Activated T-helper 1 cell treated with anti-CD3 and anti-CD28 coated beads, Interleukin-12 subunit alpha, Interleukin-12 subunit beta, Interleukin-2, Interleukin-4 antibody, amounts not matched to agents 30 ng/mL and 10 ng/mL and 1 ng/mL, durations not matched to agents 14 hours and 24 hours and 36 hours (primary cell): ENCODE measurements around the gene LRFN4. TPM values are rescaled to one million over a fixed set of nuclear protein-coding genes. Genes with fewer than 3 reads are reported as not detected.

Experiments used
- DNase-seq: peaks from one replicate; pipeline ENCODE4 v3.0.0; 2021; ENCODE audit warnings: low spot score
- H3K27ac Mint-ChIP-seq: one replicate; pipeline ENCODE4 v1.8.0; 2021; ENCODE audit warnings: mild to moderate bottlenecking, mixed read lengths
- H3K27me3 Mint-ChIP-seq: one replicate; pipeline ENCODE4 v1.8.0; 2022; ENCODE audit warnings: mild to moderate bottlenecking, moderate library complexity, mixed read lengths; ENCODE audit not compliant: insufficient read depth
- H3K36me3 Mint-ChIP-seq: one replicate; pipeline ENCODE4 v1.8.0; 2021; ENCODE audit warnings: low read depth, mixed read lengths
- H3K4me1 Mint-ChIP-seq: one replicate; pipeline ENCODE4 v1.8.0; 2021; ENCODE audit warnings: low read depth, mixed read lengths
- H3K4me3 Mint-ChIP-seq: one replicate; pipeline ENCODE4 v1.8.0; 2021; ENCODE audit warnings: mild to moderate bottlenecking, moderate library complexity, mixed read lengths
- H3K9me3 Mint-ChIP-seq: one replicate; pipeline ENCODE4 v1.8.0; 2021; ENCODE audit warnings: mixed read lengths
- intact Hi-C: fragments of 100-400 bp; cut with micrococcal nuclease; formaldehyde crosslinking; loops from one replicate; pipeline ENCODE4 v1.15.1; 2024
- total RNA-seq: library from RNA; stranded (reverse); gene quantifications from 2 replicates; pipeline ENCODE4 v1.2.3, GENCODE V29; 2022

LRFN4 gene
- total RNA-seq, 1 donor from 2014 or later: 49.6 TPM

DNA sequence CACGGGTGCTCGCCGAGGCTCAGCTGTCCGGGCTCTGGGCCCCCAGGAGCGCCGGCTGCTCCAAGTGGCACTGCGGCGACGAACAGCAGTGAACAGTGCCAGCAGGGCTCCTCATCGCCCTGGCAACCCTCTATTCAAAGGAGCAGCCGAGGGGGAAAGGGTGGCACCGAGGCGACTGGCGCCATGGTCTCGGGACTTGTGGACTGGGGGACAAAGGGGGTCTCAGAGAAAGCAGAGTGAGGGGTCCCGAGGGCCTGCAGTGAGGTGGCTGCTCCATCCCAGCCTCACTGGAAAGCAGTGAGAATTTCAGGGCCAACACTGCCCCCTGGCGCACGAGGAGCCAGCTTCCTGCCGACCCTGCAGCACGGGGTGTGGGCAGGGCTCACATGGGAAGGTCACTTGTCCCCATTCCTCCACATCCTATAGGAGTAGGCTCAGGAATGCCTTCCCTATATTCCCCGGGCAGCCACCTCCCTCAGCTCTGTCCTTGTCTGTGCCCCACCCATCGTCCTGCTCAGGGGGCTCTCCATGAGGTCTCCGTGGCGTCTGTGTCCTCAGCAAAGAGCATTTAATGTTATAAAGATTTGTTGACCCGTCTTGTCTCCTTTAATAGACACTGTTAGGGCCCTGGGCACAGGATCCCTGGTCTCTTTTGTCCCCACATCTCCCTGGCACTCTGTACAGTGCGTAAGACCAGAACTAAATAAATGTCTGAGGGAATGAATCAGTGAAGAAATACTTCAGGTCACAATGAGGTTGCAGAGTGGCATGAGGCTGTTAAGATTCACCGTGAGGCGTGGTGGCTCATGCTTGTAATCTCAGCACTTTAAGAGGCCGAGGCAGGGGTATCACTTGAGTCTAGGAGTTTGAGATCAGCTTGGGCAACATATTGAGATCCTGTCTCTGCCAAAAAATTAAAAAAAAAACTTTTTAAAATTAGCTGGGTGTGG lies 26.4 kb downstream of the LRFN4 start:
- peak; percentile 38 for DNase-seq
- Mint-ChIP-seq H3K4me3 (no peak overlapping the region), H3K9me3 (no peaks in the 10 kb centered on the region), H3K27ac (no peak overlapping the region), H3K4me1 (peaks cover 15% of the 10 kb centered on the region), H3K27me3 (no peaks in the 10 kb centered on the region), H3K36me3 (no peaks in the 10 kb centered on the region)
- intact Hi-C loops: loop anchor here (1.0 kb wide), 1 partner anchor 189 kb away; no protein-coding TSS in a partner anchor

DNA sequence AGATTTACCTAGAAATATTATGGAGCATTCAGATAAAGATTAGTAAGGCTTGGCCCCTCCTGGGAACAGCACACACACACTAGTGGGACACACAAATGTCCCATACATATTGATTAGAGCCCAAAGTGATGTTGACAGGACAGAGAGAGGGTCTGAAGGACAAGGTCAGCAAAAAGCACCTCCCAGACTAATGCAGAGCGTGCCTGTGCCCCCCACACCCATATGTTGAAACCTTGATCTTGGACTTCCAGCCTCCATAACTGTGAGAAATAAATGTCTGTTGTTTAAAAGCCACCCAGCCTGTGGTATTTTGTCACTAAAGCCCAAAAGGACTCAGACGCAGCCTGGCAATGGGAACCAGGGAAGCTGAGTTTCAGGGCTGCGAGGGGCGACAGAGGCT lies 27.6 kb downstream of the LRFN4 start:
- H3K4me1 Mint-ChIP-seq: peaks cover 15% of the 10 kb centered on the region
- H3K4me3 Mint-ChIP-seq: no peak overlapping the region
- intact Hi-C loops: no loop called here
- no peak overlapping the region for H3K27ac Mint-ChIP-seq
- no peaks in the 10 kb centered on the region for H3K27me3 Mint-ChIP-seq
- H3K36me3 Mint-ChIP-seq: no peaks in the 10 kb centered on the region
- no peaks in the 10 kb centered on the region for H3K9me3 Mint-ChIP-seq
- DNase-seq: no peak

DNA sequence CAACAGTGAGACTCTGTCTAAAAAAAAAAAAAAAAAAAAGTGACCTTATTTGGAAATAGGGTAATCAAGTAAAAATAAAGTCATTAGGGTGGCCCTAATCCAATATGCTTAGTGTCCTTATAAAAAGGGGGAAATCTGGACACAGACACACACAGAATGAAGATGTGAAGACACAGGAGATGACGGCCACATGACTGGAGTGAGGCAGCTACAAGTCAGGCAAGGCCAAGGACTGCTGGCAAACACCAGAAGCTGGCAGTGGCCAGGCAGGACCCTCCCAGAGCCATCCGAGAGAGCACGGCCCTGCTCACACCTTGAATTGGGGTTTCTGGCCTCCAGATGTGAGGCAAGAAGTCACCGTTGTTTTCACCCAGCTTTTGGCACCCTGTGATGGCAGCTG lies 28.6 kb downstream of the LRFN4 start:
- H3K9me3 Mint-ChIP-seq: no peaks in the 10 kb centered on the region
- no peak for DNase-seq
- peaks cover 10% of the 10 kb centered on the region for H3K4me1 Mint-ChIP-seq
- intact Hi-C loops: no loop called here
- no peaks in the 10 kb centered on the region for H3K27me3 Mint-ChIP-seq
- no peak overlapping the region for H3K27ac Mint-ChIP-seq
- no peaks in the 10 kb centered on the region for H3K36me3 Mint-ChIP-seq
- no peak overlapping the region for H3K4me3 Mint-ChIP-seq

DNA sequence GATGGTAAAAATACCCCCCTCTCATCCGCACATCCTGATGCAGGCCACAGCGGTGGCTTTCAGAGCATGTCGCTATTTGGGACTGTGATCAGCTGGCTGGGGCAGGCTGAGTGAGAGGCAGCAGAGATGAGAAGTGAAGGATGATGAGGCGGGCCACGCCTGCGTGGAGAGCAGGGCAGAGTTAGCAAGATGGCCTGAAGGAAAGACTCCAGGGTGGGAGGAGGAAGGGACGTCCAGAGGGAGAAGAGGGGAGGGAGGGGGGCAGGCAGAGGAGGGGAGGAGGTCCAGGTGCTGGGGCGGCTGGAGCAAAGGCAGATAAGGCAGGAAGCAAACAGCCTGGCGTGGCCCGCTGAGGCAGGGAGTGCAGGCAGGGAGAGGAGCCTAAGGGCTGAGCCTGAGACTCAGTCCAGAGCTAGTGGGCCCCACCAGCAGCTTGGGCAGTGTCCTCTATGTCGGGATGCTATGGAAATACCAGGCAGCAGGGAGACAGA lies 29.1 kb downstream of the LRFN4 start:
- Mint-ChIP-seq H3K4me3 (no peak overlapping the region), H3K27me3 (no peaks in the 10 kb centered on the region), H3K4me1 (peaks cover 5% of the 10 kb centered on the region), H3K9me3 (no peaks in the 10 kb centered on the region), H3K27ac (no peak overlapping the region), H3K36me3 (no peaks in the 10 kb centered on the region)
- intact Hi-C loops: no loop called here
- DNase-seq: no peak

DNA sequence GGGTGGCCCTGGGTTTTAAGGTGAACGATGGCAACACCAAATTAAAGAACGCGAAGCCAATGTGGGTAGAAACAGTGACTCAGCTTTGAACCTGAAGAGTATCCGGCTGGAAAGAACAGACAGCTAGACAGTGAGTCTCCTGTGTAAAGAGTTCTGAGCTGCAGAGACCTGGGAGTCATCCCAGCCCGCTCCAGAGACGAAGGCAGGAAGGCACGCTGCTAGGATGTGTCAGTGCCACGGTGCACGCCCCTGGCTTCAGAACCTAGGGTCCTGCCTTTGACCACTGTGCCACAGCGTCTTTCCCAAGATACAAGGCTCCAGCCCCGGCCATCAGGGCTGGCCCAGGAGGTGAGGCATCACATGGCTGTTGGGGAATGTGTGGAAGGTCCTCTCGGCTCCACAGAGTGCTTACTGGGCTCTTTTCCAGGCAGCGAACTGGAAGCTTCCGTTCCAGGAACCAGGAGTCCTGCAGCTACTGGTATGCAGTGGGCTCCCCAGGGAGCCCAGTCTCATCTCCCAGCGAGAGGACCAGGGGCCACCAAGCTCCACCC lies 29.9 kb downstream of the LRFN4 start:
- Mint-ChIP-seq H3K27me3 (no peaks in the 10 kb centered on the region), H3K4me3 (no peak overlapping the region), H3K27ac (no peak overlapping the region), H3K36me3 (no peaks in the 10 kb centered on the region), H3K9me3 (no peaks in the 10 kb centered on the region), H3K4me1 (peaks cover 2% of the 10 kb centered on the region)
- intact Hi-C loops: no loop called here
- no peak for DNase-seq

DNA sequence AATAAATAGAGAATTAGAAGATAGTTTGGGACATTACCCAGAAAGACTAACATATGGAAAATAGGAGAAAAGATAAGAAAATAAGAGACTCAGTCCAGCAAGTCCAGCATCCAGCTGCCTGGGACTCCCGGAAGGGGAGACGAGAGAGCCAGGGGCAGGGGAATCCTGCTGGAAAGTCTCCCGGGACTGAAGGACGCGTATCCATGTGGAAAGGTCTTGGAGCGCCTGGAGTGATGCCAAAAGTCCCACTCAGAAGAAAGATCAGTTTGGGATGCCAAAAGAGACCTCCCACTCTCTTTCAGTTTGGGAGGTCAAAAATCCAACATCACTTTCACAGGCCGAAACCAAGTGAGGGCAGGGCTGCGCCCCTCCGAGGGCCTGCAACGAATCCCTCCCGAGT lies 30.7 kb downstream of the LRFN4 start:
- H3K4me3 Mint-ChIP-seq: no peak overlapping the region
- peaks cover 3% of the 10 kb centered on the region for H3K27me3 Mint-ChIP-seq
- peaks cover 9% of the 10 kb centered on the region for H3K4me1 Mint-ChIP-seq
- intact Hi-C loops: no loop called here
- no peak overlapping the region for H3K27ac Mint-ChIP-seq
- H3K36me3 Mint-ChIP-seq: no peaks in the 10 kb centered on the region
- no peaks in the 10 kb centered on the region for H3K9me3 Mint-ChIP-seq
- no peak for DNase-seq

DNA sequence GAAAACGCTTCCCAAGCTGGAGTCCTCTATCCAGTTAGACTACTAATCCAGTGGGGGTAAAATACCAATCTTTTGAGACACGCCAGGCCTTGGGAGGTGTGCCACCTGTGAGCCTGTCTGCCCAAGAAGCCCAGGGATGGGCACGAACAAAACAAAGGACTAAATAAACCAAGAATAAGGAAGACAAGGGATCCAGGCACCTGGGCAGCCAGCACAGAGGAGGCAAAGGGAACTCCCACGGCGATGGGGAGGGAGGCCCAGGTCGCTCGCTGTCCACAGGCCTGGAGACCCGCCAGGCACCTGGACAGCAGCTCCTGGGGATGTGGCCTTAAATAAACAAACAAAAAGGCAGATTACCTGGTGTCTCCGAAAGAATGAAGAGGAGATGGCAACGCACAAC lies 31.4 kb downstream of the LRFN4 start:
- Mint-ChIP-seq H3K9me3 (no peaks in the 10 kb centered on the region), H3K27me3 (peaks cover 4% of the 10 kb centered on the region), H3K4me1 (peaks cover 15% of the 10 kb centered on the region), H3K27ac (no peak overlapping the region), H3K4me3 (no peak overlapping the region), H3K36me3 (no peaks in the 10 kb centered on the region)
- intact Hi-C loops: no loop called here
- no peak for DNase-seq

DNA sequence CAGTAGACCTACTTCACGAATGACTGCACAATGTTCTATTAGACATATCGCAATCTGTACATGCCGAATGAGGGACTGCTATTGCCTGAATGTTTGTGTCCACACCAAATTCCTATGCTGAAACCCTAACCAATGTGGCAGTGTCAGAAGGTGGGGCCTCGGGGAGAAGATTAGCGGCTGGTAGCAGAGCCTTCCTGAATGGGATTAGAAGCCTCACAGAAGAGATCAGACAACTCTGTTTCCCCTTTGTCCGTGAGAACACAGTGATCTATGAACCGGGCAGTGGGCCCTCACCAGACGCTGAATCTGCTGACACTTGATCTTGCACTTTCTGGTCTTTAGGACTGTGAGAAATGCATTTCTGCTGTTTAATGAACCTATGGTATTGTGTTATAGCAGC lies 33.1 kb downstream of the LRFN4 start:
- no peak for DNase-seq
- Mint-ChIP-seq H3K4me1 (peaks cover 19% of the 10 kb centered on the region), H3K4me3 (no peak overlapping the region), H3K27ac (no peak overlapping the region), H3K27me3 (peaks cover 11% of the 10 kb centered on the region), H3K9me3 (no peaks in the 10 kb centered on the region), H3K36me3 (no peaks in the 10 kb centered on the region)
- intact Hi-C loops: no loop called here

DNA sequence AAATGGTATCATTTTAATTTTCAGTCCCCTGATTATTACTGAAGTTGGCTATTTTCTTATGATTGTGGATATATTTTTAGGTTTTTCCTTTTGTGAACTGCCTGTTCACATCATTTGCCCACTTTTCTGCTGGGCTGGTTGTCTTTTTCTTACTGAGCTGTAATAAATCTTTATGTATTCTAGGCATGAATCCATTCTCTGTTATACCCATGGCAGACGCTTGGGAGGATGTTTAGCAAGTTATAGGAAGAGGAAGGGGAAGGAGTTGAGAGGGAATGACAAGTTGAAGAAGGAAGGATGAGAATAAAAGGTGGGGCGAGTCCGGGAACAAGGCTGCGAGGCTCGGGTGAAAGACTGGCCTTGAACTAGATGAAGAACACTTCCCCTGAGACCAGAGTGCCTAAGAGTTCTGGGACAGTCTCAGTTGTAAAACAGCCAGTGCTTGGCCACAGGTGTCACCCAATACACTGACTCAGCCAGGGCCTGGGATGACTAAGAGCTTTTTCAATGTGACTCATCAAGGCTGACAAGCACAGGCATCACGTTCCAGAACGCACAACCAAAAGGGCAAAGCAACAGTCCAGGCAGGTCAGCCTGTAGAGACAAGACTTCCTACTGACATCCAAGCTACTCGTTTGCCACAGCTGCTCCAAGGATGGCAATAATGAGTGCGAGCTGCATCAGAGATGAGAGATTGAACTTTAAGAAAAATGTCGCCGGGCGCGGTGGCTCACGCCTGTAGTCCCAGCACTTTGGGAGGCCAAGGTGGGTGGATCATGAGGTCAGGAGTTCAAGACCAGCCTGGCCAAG lies 35.2 kb downstream of the LRFN4 start:
- intact Hi-C loops: no loop called here
- Mint-ChIP-seq H3K4me3 (no peak overlapping the region), H3K27me3 (peaks cover 11% of the 10 kb centered on the region), H3K9me3 (no peaks in the 10 kb centered on the region), H3K4me1 (peaks cover 19% of the 10 kb centered on the region), H3K27ac (no peak overlapping the region), H3K36me3 (no peaks in the 10 kb centered on the region)
- peak; percentile 38 for DNase-seq

DNA sequence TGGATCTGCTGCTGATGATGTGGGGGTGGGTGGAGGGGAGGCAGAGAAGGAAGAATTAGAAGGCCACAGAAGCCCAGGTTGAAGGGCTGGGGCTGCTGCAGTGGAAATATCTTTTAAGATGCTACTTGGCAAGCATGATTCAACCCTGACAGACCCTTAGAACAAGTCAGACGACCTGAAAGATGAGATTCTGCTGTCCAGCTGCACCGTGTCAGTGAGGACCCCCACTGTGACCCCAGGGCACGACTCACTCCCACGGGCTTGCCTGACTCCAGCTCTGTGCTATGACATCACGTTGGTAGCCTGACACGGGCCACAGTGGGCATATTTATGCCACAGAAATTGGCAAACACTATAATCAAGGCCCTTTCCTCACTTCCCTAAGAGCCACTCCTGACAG lies 36.0 kb downstream of the LRFN4 start:
- H3K9me3 Mint-ChIP-seq: no peaks in the 10 kb centered on the region
- intact Hi-C loops: no loop called here

DNA sequence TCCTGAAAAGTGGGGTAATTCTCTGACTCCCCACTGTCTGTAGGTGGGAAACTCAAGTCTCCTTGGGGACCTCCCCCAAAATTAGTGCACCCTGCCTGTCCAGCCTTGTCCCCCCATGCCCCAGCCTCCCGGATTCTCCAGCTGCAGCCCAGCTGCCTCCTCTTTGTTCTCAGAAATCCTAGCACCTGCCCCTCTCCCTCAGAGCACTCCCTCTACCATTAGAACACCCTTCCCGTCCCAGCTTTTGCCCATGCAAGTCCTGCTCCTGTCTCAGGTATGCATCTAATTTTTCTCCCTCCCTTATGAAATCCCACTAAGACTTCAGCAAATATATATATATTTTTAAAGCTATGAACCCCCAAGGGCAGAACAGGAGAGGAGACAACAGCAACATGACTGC lies 37.3 kb downstream of the LRFN4 start:
- Mint-ChIP-seq H3K27ac (no peak overlapping the region), H3K9me3 (no peaks in the 10 kb centered on the region), H3K4me3 (no peak overlapping the region), H3K36me3 (no peaks in the 10 kb centered on the region), H3K27me3 (peaks cover 11% of the 10 kb centered on the region), H3K4me1 (peaks cover 19% of the 10 kb centered on the region)
- no peak for DNase-seq
- intact Hi-C loops: no loop called here

More for the DNA sequence above, 36.0 kb downstream of the LRFN4 start:
- DNase-seq: no peak
- Mint-ChIP-seq H3K36me3 (no peaks in the 10 kb centered on the region), H3K27ac (no peak overlapping the region), H3K4me1 (peaks cover 19% of the 10 kb centered on the region), H3K4me3 (no peak overlapping the region), H3K27me3 (peaks cover 11% of the 10 kb centered on the region)

DNA sequence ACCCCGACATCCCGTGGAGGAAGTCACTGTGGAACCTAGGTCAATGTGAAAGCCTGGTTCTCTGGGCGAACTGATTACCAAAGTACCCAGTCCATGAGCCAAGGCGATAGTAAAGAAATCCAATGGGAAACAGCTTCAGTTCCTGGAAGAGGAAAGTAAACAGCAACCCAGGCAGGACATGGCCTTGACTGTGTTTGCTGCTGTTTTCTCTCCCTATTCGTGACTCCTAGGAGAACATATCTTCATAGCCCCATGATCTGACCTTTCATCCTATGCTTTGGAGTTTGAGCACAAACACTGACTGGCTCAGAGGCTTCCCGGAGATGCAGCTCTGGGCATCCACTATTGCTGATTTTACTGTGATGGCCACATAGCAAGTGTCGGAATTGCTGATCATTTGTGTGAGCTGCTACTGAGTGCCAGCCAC lies 45.1 kb downstream of the LRFN4 start:
- Mint-ChIP-seq H3K27ac (no peak overlapping the region), H3K36me3 (no peaks in the 10 kb centered on the region), H3K27me3 (peaks cover 5% of the 10 kb centered on the region), H3K9me3 (no peaks in the 10 kb centered on the region), H3K4me1 (no peaks in the 10 kb centered on the region), H3K4me3 (no peak overlapping the region)
- no peak for DNase-seq
- intact Hi-C loops: no loop called here
